GM06990 (cell line): Measurements from ENCODE around the gene NCR3LG1.

Source experiments
- DNase-seq: peaks from one replicate; pipeline ENCODE4 v3.0.0-alpha.2; 2011; ENCODE audit not compliant: insufficient read length; ENCODE audit errors: extremely low read depth
- H3K27me3 ChIP-seq: replicated peaks from 2 replicates; pipeline ENCODE4 v1.6.0; 2011; ENCODE audit warnings: low read length; ENCODE audit not compliant: control insufficient read depth, insufficient read depth
- H3K36me3 ChIP-seq: 2 replicates; pipeline ENCODE4 v1.5.1; 2011; ENCODE audit warnings: low read length; ENCODE audit not compliant: control insufficient read depth, insufficient read depth
- H3K4me3 ChIP-seq: replicated peaks from 2 replicates; pipeline ENCODE4 v1.5.1; 2011; ENCODE audit warnings: low read depth, mild to moderate bottlenecking, control low read depth, low read length
- TF ChIP-seq, protein P1 (sequence below): IDR thresholded peaks from 2 replicates; pipeline ENCODE4 v1.5.1; 2011; ENCODE audit warnings: low read length, control low read depth, mild to moderate bottlenecking, inconsistent platforms; ENCODE audit not compliant: insufficient read depth, poor library complexity, severe bottlenecking

NCR3LG1 gene

DNA sequence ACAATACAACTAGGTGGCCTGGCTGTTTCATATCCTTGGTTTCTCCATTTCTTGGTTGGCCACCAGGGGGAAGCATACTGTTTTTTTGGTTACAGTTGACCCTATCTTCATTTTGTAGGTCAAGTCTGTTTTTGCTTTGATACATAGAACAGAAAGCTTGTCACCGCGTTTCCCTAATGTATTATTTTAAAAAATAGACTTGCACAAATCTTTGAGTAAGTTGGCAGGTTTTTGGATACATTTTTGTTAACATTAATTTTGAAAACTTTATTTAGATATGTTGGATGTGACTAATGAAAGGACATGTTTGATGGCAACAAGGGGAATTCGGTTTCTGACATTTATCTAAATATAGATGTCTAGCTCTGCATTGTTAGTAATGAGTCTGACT lies 3.0 kb downstream of the NCR3LG1 start:
- TF ChIP-seq, protein P1, sequence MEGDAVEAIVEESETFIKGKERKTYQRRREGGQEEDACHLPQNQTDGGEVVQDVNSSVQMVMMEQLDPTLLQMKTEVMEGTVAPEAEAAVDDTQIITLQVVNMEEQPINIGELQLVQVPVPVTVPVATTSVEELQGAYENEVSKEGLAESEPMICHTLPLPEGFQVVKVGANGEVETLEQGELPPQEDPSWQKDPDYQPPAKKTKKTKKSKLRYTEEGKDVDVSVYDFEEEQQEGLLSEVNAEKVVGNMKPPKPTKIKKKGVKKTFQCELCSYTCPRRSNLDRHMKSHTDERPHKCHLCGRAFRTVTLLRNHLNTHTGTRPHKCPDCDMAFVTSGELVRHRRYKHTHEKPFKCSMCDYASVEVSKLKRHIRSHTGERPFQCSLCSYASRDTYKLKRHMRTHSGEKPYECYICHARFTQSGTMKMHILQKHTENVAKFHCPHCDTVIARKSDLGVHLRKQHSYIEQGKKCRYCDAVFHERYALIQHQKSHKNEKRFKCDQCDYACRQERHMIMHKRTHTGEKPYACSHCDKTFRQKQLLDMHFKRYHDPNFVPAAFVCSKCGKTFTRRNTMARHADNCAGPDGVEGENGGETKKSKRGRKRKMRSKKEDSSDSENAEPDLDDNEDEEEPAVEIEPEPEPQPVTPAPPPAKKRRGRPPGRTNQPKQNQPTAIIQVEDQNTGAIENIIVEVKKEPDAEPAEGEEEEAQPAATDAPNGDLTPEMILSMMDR: peak; percentile 63
- H3K4me3 ChIP-seq: no peak overlapping the region
- H3K27me3 ChIP-seq: no peaks in the 10 kb centered on the region; the same call in 1 of the 2 replicates

DNA sequence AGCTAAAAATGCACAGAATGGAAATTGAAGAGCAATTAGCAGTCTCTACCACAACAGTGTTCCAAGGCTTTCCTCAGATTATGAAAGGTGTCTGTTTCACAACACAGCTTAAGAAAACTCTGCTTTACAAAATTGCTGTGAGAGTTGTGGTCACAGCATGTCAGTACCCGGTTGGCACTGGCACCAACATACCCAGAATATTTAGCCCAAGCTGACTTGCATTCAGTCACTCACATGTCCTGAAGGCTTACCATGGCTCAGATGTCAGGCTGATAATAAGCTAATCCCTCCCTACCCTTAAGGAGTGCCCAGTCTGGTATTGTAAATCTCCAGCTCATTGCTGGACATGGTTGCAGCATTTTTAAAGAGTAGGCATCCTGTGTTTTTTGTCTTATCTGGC lies 14.9 kb downstream of the NCR3LG1 start:
- Histone ChIP-seq H3K36me3 (no peaks in the 10 kb centered on the region), H3K4me3 (no peak overlapping the region), H3K27me3 (no peaks in the 10 kb centered on the region)
- DNase-seq: no peak
- TF ChIP-seq, protein P1: no peak

More for the DNA sequence above, 3.0 kb downstream of the NCR3LG1 start:
- no peak for DNase-seq
- no peaks in the 10 kb centered on the region for H3K36me3 ChIP-seq

DNA sequence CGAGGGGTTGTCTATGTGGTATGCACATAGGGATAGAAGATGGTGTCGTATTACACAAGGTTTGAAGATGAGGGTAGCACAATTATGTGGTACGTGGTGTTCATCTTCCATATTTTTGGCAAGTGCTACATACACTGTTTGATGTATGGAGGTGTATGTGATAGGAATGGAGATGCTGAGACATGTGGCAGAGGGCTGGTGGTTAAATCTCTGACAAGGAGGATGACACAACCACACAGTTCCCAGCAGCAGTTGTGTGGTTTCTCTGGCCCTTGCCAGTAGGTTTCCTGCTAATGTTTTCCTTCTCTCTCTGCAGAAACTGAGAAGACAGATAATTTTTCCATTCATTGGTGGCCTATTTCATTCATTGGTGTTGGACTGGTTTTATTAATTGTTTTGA lies 17.0 kb downstream of the NCR3LG1 start:
- Histone ChIP-seq H3K4me3 (no peak overlapping the region), H3K36me3 (no peaks in the 10 kb centered on the region), H3K27me3 (no peaks in the 10 kb centered on the region)
- TF ChIP-seq, protein P1: no peak
- no peak for DNase-seq

DNA sequence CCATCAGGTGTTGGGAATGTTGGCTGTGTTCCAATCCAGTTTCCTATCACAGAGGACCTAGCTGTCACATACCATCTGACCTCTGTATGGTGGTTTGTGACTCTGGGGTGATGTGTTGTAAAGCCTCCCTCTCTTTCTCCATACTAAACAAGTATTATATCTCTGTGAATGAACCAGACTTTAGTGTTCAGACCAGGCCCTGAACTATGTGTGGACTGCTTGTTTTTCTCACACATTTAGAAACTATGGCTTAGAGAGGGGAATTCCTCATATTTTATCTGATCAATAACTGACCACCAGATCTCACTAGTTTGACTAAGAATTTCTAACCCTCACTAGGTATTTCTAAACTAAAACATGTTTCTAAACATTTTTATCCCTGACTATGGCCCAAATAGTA lies 17.5 kb downstream of the NCR3LG1 start:
- no peak for DNase-seq

DNA sequence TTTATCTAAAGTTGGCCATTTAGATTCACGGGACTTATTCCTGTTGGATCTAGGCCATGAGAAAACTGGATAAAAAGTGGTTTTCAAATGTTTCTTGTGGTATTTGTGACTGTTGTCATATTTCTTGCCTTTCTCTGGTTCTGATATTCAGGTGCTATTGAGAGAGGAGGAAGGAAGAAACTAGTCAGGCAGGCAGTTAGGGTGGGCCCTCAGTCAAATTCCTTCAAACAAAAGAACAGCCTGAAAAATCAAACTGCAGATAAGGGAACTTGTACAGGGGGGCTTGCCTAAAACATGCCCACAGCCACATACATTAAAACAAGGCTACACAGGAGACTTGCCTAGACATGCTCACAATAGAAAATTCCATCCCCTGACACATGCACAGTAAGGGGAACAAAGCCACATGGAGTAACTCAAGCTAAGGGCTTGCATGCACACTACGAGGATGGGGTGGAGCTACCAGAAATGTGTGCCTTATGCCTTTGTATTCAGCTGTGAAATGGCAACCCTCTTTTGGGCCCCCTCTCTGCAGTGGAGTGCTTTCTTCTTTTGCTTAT lies 18.2 kb downstream of the NCR3LG1 start:
- no peaks in the 10 kb centered on the region for H3K27me3 ChIP-seq
- TF ChIP-seq, protein P1: no peak
- no peak for DNase-seq
- no peak overlapping the region for H3K4me3 ChIP-seq
- no peaks in the 10 kb centered on the region for H3K36me3 ChIP-seq

More for the DNA sequence above, 17.5 kb downstream of the NCR3LG1 start:
- Histone ChIP-seq H3K4me3 (no peak overlapping the region), H3K27me3 (no peaks in the 10 kb centered on the region), H3K36me3 (no peaks in the 10 kb centered on the region)
- TF ChIP-seq, protein P1: no peak

DNA sequence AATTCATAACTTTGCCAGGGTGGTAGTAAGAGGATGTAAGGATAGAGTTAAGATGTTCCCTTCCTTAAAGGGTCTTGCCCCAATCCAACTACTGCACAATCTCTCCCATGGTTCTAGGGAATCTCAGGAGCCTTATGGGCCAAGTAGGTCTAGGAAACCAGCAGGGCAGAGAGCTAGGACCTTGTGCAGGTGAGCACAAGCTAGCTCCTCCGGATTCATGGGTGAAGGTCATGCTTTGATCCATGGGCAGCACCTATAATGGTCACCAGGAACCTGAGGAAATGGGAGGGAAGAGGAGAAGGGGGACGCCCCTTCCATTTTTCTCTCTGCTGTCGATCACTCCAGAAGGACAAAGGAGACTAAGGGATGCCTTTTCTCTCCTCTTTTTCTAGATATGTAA lies 20.0 kb downstream of the NCR3LG1 start:
- no peak for DNase-seq
- TF ChIP-seq, protein P1: no peak
- Histone ChIP-seq H3K4me3 (no peak overlapping the region), H3K36me3 (no peaks in the 10 kb centered on the region), H3K27me3 (no peaks in the 10 kb centered on the region)
